Mucosa of descending colon (tissue), 3 donors: Measurements from ENCODE around the gene TNRC6B. TPM values are rescaled to one million over a fixed set of nuclear protein-coding genes. Genes with fewer than 3 reads are reported as not detected.

Experiments
- ATAC-seq: fragments of 200-7000 bp; cut with Tn5 transposase; one replicate; pipeline ENCODE4 v1.9.1; 2020; ENCODE audit warnings: mild to moderate bottlenecking, moderate library complexity
- DNase-seq, 3 donors: peaks; one replicate each; pipeline ENCODE4 v3.0.0-alpha.2; 2020
- H3K36me3 ChIP-seq: fragments of 200-600 bp; one replicate; pipeline ENCODE4 v1.8.0; 2021; ENCODE audit warnings: low read depth, mild to moderate bottlenecking
- H3K4me1 ChIP-seq: fragments of 200-600 bp; one replicate; pipeline ENCODE4 v1.8.0; 2021; ENCODE audit warnings: low read depth, mild to moderate bottlenecking
- H3K4me3 ChIP-seq: fragments of 200-600 bp; one replicate; pipeline ENCODE4 v1.8.0; 2021; ENCODE audit warnings: mild to moderate bottlenecking
- H3K9me3 ChIP-seq: fragments of 200-600 bp; one replicate; pipeline ENCODE4 v1.8.0; 2021; ENCODE audit warnings: mild to moderate bottlenecking
- intact Hi-C, 2 donors: fragments of 100-400 bp; cut with DNase I in 1 of 2; cut with micrococcal nuclease in 1 of 2; formaldehyde crosslinking; loops; one replicate each; pipeline versions ENCODE4 v1.11.0 to v1.11.1; 2022; cut with DNase I, micrococcal nuclease
- total RNA-seq, 3 donors: library from RNA; stranded (reverse); fragmentation: NEBNext Ultra II Directional in 2 of 3; extraction: Animal tissue kit (Norgen Biotek cat#: 25700) in 2 of 3; gene quantifications; one replicate each; pipeline versions ENCODE4 v1.2.1 to v1.2.4, GENCODE V29; 2021 to 2023
- TF ChIP-seq, protein P1 (sequence below): fragments of 200-600 bp; IDR thresholded peaks from one replicate; pipeline ENCODE4 v1.8.0; 2022; ENCODE audit warnings: antibody characterized with exemption, mild to moderate bottlenecking
- donor health status: DM: no; HTN: no; CAD: no; lungs with moderate emphysema.
- donor health status: DM: no; HTN: no; CAD: no.
- donor health status: DM: no; HTN: yes; CAD: no.

TNRC6B gene
- total RNA-seq, 3 donors from 2014 or later, result 58.6 to 72.9 (median 58.9) TPM

DNA sequence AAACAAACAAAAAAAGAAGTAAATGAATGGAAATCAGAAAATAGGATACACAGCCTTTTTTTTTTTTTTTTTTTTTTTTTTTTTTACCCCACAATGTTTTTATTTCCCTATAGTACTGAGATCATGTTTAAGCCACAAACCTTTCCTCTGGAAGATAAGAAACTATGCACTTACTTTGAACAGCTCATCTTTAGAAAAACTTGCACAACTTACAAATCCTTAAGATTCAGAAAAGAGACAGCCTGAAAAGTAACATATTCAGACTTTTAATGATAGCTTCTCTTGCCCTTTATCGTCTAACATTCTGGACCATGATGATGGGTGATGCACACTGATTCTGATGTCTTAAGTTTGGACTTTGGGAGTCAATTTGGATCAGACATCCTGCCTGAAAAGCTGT lies 80.3 kb downstream of the TNRC6B start:
- Histone ChIP-seq H3K36me3 (no peaks in the 10 kb centered on the region), H3K4me3 (no peak overlapping the region), H3K9me3 (no peaks in the 10 kb centered on the region), H3K4me1 (peaks cover 26% of the 10 kb centered on the region)
- TF ChIP-seq, protein P1, sequence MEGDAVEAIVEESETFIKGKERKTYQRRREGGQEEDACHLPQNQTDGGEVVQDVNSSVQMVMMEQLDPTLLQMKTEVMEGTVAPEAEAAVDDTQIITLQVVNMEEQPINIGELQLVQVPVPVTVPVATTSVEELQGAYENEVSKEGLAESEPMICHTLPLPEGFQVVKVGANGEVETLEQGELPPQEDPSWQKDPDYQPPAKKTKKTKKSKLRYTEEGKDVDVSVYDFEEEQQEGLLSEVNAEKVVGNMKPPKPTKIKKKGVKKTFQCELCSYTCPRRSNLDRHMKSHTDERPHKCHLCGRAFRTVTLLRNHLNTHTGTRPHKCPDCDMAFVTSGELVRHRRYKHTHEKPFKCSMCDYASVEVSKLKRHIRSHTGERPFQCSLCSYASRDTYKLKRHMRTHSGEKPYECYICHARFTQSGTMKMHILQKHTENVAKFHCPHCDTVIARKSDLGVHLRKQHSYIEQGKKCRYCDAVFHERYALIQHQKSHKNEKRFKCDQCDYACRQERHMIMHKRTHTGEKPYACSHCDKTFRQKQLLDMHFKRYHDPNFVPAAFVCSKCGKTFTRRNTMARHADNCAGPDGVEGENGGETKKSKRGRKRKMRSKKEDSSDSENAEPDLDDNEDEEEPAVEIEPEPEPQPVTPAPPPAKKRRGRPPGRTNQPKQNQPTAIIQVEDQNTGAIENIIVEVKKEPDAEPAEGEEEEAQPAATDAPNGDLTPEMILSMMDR, result no peak
- DNase-seq (no peak), ATAC-seq (peak; percentile 3)
- intact Hi-C loops, result no loop called here

DNA sequence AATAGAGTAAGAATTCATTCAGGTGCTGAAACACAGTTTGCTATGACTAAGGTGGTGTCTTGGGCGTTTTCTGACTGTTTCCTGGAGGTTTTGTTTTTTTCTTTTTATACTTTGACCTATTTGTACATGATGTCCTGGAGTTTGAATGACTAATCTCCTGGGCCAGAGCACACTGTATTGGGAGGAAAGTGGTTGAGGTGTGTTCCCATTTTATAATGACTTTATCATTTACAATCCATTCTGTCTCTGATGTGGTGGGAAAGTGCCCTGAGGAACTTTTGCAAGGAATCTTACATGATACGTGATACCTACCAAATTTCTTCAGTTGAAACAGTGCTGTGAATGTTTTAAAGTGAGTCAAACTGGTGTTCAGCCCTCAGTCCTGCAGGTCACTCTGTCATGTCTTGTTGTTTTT lies 80.8 kb downstream of the TNRC6B start:
- no peak overlapping the region for H3K4me3 ChIP-seq
- intact Hi-C loops, result no loop called here
- DNase-seq, result no peak
- TF ChIP-seq, protein P1, result no peak
- H3K9me3 ChIP-seq, result no peaks in the 10 kb centered on the region
- peak; percentile 95 for ATAC-seq
- no peaks in the 10 kb centered on the region for H3K36me3 ChIP-seq
- H3K4me1 ChIP-seq, result peaks cover 26% of the 10 kb centered on the region

DNA sequence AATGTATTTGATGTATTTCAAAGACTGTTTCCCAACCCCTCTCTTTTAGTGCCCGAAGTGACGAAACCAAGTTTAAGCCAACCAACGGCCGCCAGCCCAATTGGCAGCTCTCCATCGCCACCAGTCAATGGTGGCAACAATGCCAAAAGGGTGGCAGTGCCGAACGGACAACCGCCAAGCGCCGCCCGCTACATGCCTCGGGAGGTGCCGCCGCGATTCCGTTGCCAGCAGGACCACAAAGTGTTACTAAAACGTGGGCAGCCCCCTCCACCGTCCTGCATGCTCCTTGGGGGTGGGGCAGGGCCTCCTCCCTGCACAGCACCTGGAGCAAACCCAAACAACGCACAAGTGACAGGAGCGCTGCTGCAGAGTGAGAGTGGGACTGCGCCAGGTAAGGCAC lies 84.1 kb downstream of the TNRC6B start:
- H3K36me3 ChIP-seq, result no peaks in the 10 kb centered on the region

DNA sequence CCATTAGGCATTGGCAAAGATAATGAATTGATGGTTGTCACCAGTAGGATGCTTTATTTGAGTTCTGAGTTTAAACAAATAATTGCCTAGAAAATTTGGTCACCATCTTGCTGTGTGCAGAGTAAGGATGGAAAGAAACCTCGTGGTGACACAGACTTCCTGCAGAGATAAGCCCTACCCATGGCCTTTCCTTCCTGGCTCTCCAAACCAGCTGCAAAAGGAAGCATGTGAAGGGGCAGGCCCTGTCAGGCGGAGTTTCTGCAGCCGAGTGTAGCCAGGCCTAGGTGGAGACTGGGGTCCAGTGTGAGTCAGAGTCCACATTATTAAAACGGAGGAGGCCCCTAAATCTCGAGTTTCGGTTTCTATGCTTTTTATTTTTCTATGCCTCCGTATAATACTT lies 85.5 kb downstream of the TNRC6B start:
- H3K36me3 ChIP-seq, result no peaks in the 10 kb centered on the region
- TF ChIP-seq, protein P1, result no peak
- H3K4me3 ChIP-seq, result no peak overlapping the region
- H3K4me1 ChIP-seq, result peaks cover 14% of the 10 kb centered on the region
- H3K9me3 ChIP-seq, result no peaks in the 10 kb centered on the region
- ATAC-seq (peak; percentile 63), DNase-seq (no peak)
- intact Hi-C loops, result no loop called here

More for the DNA sequence above, 84.1 kb downstream of the TNRC6B start:
- H3K4me3 ChIP-seq, result no peak overlapping the region
- H3K4me1 ChIP-seq, result peaks cover 19% of the 10 kb centered on the region
- intact Hi-C loops, result no loop called here
- DNase-seq (no peak), ATAC-seq (no peak)
- TF ChIP-seq, protein P1, result no peak
- H3K9me3 ChIP-seq, result no peaks in the 10 kb centered on the region

DNA sequence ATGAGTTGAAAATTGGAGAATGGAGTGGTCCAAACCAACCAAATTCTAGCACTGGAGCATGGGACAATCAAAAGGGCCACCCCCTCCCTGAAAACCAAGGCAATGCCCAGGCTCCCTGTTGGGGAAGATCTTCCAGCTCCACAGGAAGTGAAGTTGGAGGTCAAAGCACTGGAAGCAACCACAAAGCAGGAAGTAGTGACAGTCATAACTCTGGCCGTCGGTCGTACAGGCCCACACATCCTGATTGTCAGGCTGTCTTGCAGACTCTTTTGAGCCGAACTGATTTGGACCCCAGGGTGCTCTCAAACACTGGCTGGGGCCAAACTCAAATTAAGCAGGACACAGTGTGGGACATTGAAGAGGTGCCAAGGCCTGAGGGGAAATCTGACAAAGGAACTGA lies 88.1 kb downstream of the TNRC6B start:
- H3K9me3 ChIP-seq, result no peaks in the 10 kb centered on the region
- no peaks in the 10 kb centered on the region for H3K36me3 ChIP-seq
- TF ChIP-seq, protein P1, result no peak
- H3K4me3 ChIP-seq, result no peak overlapping the region
- intact Hi-C loops, result no loop called here
- DNase-seq, result no peak
- no peaks in the 10 kb centered on the region for H3K4me1 ChIP-seq
- ATAC-seq, result peak; percentile 16

DNA sequence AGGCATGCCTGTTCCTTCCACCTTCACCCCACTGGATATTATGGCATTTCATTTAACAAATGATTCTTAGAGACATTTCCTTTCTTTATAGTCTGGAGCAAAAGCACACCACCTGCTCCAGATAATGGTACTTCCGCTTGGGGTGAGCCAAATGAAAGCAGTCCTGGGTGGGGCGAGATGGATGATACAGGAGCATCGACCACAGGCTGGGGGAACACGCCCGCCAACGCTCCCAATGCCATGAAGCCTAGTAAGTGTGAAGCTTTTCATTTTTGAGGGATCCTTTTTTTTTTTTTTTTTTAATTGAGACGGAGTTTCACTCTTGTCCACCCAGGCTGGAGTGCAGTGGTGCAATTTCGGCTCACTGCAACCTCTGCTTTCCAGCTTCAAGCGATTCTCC lies 92.3 kb downstream of the TNRC6B start:
- TF ChIP-seq, protein P1, result no peak
- Histone ChIP-seq H3K4me1 (no peaks in the 10 kb centered on the region), H3K36me3 (no peaks in the 10 kb centered on the region), H3K4me3 (no peak overlapping the region), H3K9me3 (no peaks in the 10 kb centered on the region)
- DNase-seq (no peak), ATAC-seq (no peak)
- intact Hi-C loops, result no loop called here
